GM12865 (cell line): Measurements from ENCODE around the gene IER3.
A peak's percentile ranks its signal among the peaks of the same experiment; 100 is the strongest.

Experiments used
- DNase-seq: peaks from one replicate; pipeline ENCODE4 v3.0.0; 2010; ENCODE audit warnings: low read depth
- H3K4me3 ChIP-seq: 2 replicates; pipeline ENCODE4 v1.5.1; 2011; ENCODE audit warnings: mild to moderate bottlenecking, low read depth, low read length, control low read depth
- CTCF ChIP-seq: IDR thresholded peaks from 2 replicates; pipeline ENCODE4 v1.5.1; 2011; ENCODE audit warnings: low read length, control low read depth, low read depth, inconsistent platforms; ENCODE audit not compliant: insufficient read depth; ENCODE audit errors: missing control alignments

Gene IER3

GRCh38 chr6:30714263-30714662 lies 30.1 kb downstream of the IER3 start:
- TF ChIP-seq CTCF, result no peak
- DNase-seq, result no peak
- H3K4me3 ChIP-seq, result no peak overlapping the region

- no peak for TF ChIP-seq CTCF
- DNase-seq, result no peak
- no peak overlapping the region for H3K4me3 ChIP-seq
These were observed 31.9 kb downstream of the IER3 start for GRCh38 chr6:30712441-30712945.

GRCh38 chr6:30711758-30712380 lies 32.5 kb downstream of the IER3 start:
- no peak overlapping the region for H3K4me3 ChIP-seq
- DNase-seq, result peak; percentile 55
- TF ChIP-seq CTCF, result no peak

- DNase-seq, result no peak
- H3K4me3 ChIP-seq, result no peak overlapping the region
- TF ChIP-seq CTCF, result no peak
These were observed 35.1 kb downstream of the IER3 start for GRCh38 chr6:30709101-30709868.

GRCh38 chr6:30707281-30707850 lies 37.0 kb downstream of the IER3 start:
- no peak for DNase-seq
- no peak overlapping the region for H3K4me3 ChIP-seq
- TF ChIP-seq CTCF, result no peak

- no peak for DNase-seq
- H3K4me3 ChIP-seq, result no peak overlapping the region
- TF ChIP-seq CTCF, result no peak
These were observed 38.7 kb downstream of the IER3 start for GRCh38 chr6:30705620-30706019.
